BE2C (cell line): ENCODE measurements around the gene SPINT2.
A peak's percentile ranks its signal among the peaks of the same experiment; 100 is the strongest.
"Not testable (repeated sequence)": the region's sequence is repeated elsewhere in the genome, so short reads cannot be mapped to it uniquely, and the experiment has no call there.

ENCODE experiments used
- DNase-seq: peaks from one replicate; pipeline ENCODE4 v3.0.0-alpha.2; 2020
- H3K27me3 ChIP-seq: fragments of 250-450 bp; sonication (Bioruptor Pico); 2 replicates; pipeline ENCODE4 v1.5.1; 2020; ENCODE audit warnings: mild to moderate bottlenecking
- H3K36me3 ChIP-seq: fragments of 250-450 bp; sonication (Bioruptor Pico); 2 replicates; pipeline ENCODE4 v1.5.1; 2020; ENCODE audit warnings: mild to moderate bottlenecking
- H3K4me1 ChIP-seq: fragments of 250-450 bp; sonication (Bioruptor Pico); 2 replicates; pipeline ENCODE4 v1.5.1; 2020
- H3K4me3 ChIP-seq: 2 replicates; pipeline ENCODE4 v1.5.1; 2011; ENCODE audit warnings: low read depth, low read length
- H3K9me3 ChIP-seq: fragments of 250-450 bp; sonication (Bioruptor Pico); 2 replicates; pipeline ENCODE4 v1.5.1; 2020
- TF ChIP-seq, protein P1 (sequence below): IDR thresholded peaks from 2 replicates; pipeline ENCODE4 v1.5.1; 2012; ENCODE audit warnings: mild to moderate bottlenecking, low read depth, low read length

The SPINT2 gene

DNA sequence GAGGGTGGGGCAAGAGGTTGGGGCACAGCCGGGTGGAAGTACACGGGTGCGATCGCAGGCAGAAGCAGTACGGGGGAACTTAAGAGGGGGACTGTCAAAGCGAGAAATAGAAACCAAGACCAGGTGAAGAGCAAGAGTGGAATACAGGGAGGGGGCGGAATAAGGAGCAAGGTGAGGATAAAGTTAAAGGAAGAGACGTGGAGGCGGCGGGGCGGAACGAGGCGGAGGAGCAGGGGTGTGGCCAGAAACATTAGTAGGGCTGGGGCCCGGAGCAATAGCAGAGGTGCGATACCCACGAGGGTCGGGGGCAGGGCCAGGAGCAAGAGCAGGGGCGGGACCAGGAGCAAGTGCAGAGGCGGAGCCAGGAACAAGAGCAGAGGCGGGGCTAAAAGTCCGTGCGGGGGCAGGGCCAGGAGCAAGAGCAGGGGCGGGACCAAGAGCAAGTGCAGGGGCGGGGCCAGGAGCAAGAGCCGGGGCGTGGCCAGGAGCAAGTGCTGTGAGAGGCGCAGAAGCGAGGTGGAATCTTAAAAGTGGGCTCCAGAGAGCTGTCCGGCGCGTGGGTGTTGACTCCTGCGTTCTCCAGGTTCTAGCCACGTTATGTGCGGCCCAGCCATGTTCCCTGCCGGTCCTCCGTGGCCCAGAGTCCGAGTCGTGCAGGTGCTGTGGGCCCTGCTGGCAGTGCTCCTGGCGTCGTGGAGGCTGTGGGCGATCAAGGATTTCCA, 72.4 kb downstream of the SPINT2 start:
- Histone ChIP-seq H3K9me3 (no peaks in the 10 kb centered on the region), H3K4me3 (peak overlapping the region; percentile 63), H3K36me3 (no peaks in the 10 kb centered on the region), H3K4me1 (no peaks in the 10 kb centered on the region), H3K27me3 (no peaks in the 10 kb centered on the region)
- DNase-seq = peak; percentile 97
- TF ChIP-seq, protein P1, sequence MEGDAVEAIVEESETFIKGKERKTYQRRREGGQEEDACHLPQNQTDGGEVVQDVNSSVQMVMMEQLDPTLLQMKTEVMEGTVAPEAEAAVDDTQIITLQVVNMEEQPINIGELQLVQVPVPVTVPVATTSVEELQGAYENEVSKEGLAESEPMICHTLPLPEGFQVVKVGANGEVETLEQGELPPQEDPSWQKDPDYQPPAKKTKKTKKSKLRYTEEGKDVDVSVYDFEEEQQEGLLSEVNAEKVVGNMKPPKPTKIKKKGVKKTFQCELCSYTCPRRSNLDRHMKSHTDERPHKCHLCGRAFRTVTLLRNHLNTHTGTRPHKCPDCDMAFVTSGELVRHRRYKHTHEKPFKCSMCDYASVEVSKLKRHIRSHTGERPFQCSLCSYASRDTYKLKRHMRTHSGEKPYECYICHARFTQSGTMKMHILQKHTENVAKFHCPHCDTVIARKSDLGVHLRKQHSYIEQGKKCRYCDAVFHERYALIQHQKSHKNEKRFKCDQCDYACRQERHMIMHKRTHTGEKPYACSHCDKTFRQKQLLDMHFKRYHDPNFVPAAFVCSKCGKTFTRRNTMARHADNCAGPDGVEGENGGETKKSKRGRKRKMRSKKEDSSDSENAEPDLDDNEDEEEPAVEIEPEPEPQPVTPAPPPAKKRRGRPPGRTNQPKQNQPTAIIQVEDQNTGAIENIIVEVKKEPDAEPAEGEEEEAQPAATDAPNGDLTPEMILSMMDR = no peak

DNA sequence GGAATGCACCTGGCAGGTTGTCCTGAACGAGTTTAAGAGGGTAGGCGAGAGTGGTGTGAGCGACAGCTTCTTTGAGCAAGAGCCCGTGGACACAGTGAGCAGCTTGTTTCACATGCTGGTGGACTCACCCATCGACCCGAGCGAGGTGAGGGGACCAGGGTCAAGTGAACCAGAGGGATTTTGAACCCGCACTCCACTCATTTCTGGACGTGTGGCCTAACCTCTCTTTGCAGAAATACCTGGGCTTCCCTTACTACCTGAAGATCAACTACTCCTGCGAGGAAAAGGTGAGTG, 72.9 kb downstream of the SPINT2 start:
- Histone ChIP-seq H3K36me3 (no peaks in the 10 kb centered on the region), H3K9me3 (no peaks in the 10 kb centered on the region), H3K27me3 (no peaks in the 10 kb centered on the region), H3K4me1 (no peaks in the 10 kb centered on the region), H3K4me3 (peak overlapping the region; percentile 63)
- DNase-seq = no peak
- TF ChIP-seq, protein P1 = no peak

DNA sequence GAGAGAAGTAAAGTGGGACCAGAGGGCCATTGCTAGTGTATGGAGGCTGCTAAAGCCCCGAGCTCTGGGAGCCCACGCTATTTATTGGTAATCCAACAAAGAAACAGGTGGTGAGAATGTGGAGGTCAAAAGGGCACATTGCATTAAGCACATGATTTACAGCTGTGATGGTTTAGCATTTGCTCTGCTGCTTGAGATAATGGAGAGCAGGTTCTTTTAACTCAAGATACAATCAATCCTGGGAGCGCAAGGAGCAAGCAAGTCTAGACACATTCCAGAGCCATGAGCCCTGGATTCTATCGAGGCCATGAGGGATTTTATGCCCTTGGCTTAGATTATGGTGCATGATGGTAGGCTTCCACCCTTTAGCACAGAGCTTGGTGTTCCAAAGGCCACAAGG, 74.6 kb downstream of the SPINT2 start:
- DNase-seq, H3K4me1 ChIP-seq, H3K9me3 ChIP-seq, H3K4me3 ChIP-seq, H3K36me3 ChIP-seq, H3K27me3 ChIP-seq: not testable (repeated sequence)

DNA sequence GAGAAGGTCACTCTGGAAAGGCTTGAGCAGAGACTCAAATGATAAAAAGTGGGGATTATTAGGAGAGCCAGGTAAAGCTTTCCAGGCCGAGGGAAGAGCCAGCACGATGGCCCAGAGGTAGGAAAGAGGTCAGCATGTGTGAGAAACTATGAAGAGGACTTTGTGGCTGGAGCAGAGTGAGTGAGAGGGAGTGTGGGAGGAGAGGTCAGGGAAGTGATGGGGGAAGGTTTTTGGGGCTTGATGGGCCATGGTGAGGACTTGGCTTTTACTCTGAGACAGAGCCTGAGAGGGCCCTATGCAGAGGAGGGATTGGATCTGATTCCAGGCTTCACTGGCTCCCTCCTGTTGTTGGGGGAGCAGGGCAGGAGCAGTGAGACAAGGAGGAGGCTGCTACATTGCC, 76.6 kb downstream of the SPINT2 start:
- no peak for DNase-seq
- no peak overlapping the region for H3K4me3 ChIP-seq
- H3K4me1 ChIP-seq = no peaks in the 10 kb centered on the region
- TF ChIP-seq, protein P1 = no peak
- no peaks in the 10 kb centered on the region for H3K27me3 ChIP-seq
- no peaks in the 10 kb centered on the region for H3K36me3 ChIP-seq
- H3K9me3 ChIP-seq = no peaks in the 10 kb centered on the region
